Jurkat, Clone E6-1 (cell line): Measurements from ENCODE around the gene ANXA5.
A peak's percentile ranks its signal among the peaks of the same experiment; 100 is the strongest.

ENCODE experiments used
- DNase-seq: peaks from one replicate; pipeline ENCODE4 v3.0.0-alpha.2; 2011; ENCODE audit warnings: low read depth, low spot score
- H3K4me3 ChIP-seq: 2 replicates; pipeline ENCODE4 v1.5.1; 2011; ENCODE audit warnings: mild to moderate bottlenecking, low read length, control low read depth, moderate library complexity

Gene ANXA5

DNA sequence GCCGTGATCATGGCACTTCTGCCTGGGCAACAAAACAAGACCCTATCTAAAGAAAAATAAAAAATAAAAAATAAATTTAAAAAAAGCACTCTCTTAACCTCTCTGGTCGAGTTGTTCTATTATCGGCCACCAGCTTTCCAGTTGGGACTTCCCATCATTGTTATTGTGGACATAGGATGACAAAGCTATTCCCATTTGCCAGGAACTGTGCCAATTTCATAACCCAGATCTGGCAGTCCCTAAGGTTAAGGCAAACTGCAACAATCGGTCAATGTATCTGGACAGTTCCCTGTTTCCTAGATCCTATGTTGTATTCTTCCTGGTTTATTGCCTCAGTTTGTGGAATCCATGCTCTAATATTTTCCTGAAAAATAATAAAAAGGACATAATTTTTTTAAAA is 17.8 kb upstream of the ANXA5 start:
- no peak for DNase-seq
- H3K4me3 ChIP-seq, result no peak overlapping the region

- H3K4me3 ChIP-seq, result no peak overlapping the region
- no peak for DNase-seq
Observed at GRCh38 chr4:121712783-121713182, 16.0 kb upstream of the ANXA5 start.

DNA sequence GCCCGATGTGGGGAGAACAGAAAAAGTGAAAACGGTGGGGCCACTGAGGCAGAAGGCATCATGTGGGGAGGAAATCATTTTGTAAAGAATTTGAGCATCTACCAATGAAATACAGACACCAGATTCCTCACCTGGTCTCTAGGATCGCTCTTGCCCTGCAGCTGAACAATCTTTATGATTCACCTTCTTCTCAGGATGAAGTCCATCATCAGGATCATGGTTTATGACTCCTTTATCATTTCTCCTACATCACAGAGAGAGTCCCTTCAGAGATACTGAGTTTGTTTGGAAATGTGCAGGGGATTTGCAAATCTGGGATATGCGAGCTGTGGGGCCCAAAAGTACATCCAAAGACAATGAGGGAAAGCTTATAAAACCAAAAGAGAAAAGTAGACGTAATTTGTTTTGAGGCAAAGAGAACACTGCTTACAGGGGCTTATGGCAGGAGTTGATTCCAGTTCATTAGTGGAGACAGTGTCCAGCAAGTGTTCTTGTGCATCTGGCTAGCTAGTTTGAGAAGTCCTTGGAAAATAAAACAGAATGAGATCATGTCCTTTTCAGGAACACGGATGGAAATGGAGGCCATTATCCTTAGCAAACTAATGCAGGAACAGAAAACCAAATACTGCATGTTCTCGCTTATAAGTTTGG is 15.3 kb upstream of the ANXA5 start:
- H3K4me3 ChIP-seq, result no peak overlapping the region
- DNase-seq, result no peak

GRCh38 chr4:121711263-121712000 is 14.7 kb upstream of the ANXA5 start:
- no peak overlapping the region for H3K4me3 ChIP-seq
- no peak for DNase-seq

DNA sequence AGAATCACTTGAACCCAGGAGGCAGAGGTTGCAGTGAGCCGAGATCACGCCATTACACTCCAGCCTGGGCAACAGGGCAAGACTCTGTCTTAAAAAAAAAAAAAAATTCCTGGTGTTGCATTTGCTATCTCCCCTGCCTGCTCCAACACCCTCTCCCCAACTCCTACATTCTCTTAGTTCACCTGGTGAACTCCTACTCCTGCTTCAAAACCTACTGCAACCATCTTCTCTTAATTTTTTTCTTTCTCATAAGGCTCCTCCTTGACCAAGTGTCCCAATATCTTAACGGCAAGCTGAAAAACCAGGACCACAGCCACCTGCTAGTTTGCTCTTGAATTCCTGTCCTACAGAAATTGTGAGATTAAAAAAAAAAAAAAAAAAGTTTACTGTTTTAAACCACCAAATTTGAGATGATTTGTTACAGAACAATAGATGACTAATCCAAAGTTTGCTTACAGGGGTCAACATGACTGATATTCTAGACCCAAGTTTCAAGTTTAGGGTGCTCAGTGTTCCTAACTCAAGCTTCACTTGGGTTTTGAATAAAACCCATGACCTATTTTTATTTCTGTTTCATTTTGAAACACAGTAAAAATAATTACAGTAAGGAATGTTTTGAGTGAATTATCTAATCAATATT is 13.1 kb upstream of the ANXA5 start:
- no peak for DNase-seq
- no peak overlapping the region for H3K4me3 ChIP-seq

GRCh38 chr4:121707344-121707743 is 10.6 kb upstream of the ANXA5 start:
- no peak overlapping the region for H3K4me3 ChIP-seq
- no peak for DNase-seq

DNA sequence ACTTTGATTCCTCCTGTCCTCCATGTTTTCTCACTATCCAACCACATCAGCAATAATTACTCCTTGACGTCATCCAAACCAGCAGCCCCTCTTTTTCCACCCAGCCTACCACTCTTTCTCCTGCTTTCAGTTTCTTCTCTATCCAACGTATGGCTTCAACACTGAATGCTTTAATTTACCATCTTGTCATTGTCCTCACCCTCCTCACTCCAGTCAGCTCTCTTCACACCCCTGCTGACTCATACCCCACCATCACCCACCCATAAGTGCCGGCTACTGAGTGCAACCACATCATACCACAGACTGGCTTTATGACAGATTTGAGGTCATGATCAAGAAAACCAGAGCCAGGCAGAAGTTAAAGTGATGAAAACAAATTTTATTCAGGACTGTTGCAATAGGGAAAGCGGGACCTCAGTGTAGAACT is 9.8 kb upstream of the ANXA5 start:
- no peak overlapping the region for H3K4me3 ChIP-seq
- no peak for DNase-seq

- no peak for DNase-seq
Observed at GRCh38 chr4:121705521-121705920, 8.7 kb upstream of the ANXA5 start.

DNA sequence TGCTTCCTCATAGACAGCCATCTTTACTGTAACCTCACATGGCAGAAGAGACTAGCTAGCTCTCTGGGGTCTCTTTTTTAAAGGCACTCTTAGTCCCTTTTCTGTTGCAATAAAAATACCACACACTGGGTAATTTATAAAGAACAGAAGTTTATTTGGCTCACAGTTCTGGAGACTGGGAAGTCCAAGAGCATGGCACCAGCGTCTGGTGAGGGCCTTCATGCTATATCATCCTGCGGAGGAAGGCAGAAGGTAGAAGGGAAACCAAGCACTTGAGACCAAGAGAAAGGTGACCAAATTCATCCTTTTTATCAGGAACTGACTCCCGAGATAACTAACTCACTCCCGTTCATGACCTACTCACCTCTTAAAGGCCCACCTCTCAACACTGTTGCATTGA is 5.4 kb upstream of the ANXA5 start:
- no peak for DNase-seq
- H3K4me3 ChIP-seq, result no peak overlapping the region

More at GRCh38 chr4:121705521-121705920, 8.7 kb upstream of the ANXA5 start:
- no peak overlapping the region for H3K4me3 ChIP-seq

- no peak for DNase-seq
Observed at GRCh38 chr4:121701263-121701662, 4.5 kb upstream of the ANXA5 start.

DNA sequence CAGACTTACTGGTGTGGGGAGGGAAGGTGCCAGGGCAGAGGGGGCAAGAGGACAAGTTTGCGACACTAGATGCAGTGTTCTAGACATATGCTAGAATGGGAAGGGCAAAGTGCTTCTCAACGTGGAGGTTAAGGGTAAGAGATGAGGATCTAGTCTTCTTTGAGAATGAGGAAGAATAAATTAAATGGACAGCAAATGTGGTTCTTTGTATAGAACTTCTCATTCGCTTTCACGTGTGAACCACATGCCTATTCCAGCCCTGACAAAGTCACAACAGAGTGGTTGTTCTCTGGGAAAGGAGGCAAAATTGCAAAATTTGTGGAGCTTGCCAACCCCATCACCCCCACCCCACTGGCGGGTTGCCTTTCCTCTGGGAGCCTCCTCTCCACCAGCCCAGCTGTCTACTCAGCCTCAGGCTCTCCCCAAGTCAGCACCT is 1.5 kb upstream of the ANXA5 start:
- DNase-seq, result no peak
- H3K4me3 ChIP-seq, result no peak overlapping the region

More at GRCh38 chr4:121701263-121701662, 4.5 kb upstream of the ANXA5 start:
- no peak overlapping the region for H3K4me3 ChIP-seq

DNA sequence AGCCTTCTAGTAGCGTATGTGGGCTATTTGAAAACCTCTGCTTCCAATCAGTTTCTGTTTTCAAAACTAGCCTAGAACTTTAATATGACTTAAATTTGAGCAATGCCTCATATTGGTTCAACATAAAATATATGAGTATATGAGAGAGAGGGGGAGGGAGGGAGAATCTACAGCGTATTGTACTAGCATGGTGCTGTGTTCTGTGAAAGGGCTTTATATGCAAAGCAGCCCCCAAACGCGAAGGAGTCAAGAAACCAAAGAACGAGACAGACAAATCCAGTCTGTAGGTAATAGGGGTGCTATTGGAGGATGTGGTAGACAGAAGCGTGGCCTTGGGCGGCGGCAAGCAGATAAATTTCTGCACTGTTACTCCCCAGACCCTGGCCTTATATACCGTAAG is 784 bp upstream of the ANXA5 start:
- peak overlapping the region; percentile 58; the same call in 1 of the 2 replicates for H3K4me3 ChIP-seq
- no peak for DNase-seq

DNA sequence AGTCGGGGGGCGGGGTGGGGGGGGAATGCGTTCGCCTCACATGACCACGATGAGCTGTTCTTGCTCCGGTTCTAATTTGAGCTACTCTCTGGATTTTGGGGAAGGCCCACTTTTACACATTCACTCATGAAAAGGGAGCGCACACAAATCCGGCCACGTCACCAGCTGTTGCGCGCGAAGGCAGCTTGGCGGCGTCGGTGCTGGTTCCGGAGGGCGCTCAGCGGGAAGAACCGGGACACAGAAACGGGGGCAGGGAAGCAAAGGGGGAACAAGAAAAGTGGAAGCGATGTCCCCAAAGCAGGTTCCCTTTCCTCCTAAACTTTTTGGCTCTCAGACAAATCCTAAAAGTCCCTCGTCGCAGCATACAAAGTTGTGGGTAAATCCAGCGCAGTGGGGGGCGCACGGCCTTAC is 605 bp downstream of the ANXA5 start:
- H3K4me3 ChIP-seq, result peak overlapping the region; percentile 58
- no peak for DNase-seq

- no peak overlapping the region for H3K4me3 ChIP-seq
- no peak for DNase-seq
Observed at GRCh38 chr4:121693886-121694285, 2.9 kb downstream of the ANXA5 start.

- no peak for DNase-seq
- H3K4me3 ChIP-seq, result no peak overlapping the region
Observed at GRCh38 chr4:121693450-121693849, 3.3 kb downstream of the ANXA5 start.

- no peak overlapping the region for H3K4me3 ChIP-seq
- DNase-seq, result no peak
Observed at GRCh38 chr4:121692261-121692660, 4.5 kb downstream of the ANXA5 start.

DNA sequence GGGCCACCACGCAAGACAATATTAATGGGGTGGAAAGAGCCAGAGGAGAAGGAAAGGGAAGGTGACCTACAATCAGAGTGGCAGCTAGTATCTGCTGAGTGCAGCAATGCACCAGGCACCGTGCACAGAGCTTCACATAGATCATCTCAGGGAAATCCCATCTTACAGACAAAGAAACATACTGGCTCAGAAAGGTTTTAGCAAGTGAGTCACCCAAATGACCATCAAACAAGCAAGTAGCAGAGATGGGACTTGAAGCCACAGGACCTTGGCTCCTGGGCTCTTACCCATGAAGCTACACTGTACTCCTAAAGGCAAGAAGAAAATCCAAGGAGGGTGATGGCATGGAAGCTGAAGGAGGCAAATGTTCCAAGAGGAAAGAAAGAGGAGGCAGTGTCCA is 6.8 kb downstream of the ANXA5 start:
- no peak for DNase-seq
- no peak overlapping the region for H3K4me3 ChIP-seq

- no peak for DNase-seq
- H3K4me3 ChIP-seq, result no peak overlapping the region
Observed at GRCh38 chr4:121688701-121689100, 8.1 kb downstream of the ANXA5 start.

DNA sequence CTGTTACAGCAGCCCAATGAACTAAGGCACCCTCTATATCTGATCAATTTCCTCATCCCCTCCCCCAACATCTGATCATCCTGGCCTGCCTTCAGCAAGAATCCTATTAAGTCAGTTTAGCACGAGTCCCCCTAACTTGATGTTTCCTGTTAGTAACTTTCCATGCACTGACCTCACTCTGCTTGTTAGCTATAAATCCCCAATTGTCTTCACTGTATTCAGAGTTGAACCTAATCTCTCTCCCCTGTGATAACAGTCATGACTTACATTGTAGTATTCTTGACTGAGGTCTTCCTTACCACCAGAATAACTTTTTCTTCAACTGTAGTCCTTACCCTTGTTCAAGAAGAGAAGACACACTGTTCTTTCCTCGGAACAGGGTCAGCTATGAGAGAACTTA is 8.5 kb downstream of the ANXA5 start:
- no peak overlapping the region for H3K4me3 ChIP-seq
- DNase-seq, result no peak

- no peak overlapping the region for H3K4me3 ChIP-seq
- DNase-seq, result no peak
Observed at GRCh38 chr4:121686255-121686654, 10.5 kb downstream of the ANXA5 start.
